ENCODE results near the gene SORBS1. TPM values are rescaled to one million over a fixed set of nuclear protein-coding genes. Genes with fewer than 3 reads are reported as not detected.

SORBS1 gene
- polyA plus RNA-seq, 1 donor from 2014 or later: 39.5 TPM

DNA sequence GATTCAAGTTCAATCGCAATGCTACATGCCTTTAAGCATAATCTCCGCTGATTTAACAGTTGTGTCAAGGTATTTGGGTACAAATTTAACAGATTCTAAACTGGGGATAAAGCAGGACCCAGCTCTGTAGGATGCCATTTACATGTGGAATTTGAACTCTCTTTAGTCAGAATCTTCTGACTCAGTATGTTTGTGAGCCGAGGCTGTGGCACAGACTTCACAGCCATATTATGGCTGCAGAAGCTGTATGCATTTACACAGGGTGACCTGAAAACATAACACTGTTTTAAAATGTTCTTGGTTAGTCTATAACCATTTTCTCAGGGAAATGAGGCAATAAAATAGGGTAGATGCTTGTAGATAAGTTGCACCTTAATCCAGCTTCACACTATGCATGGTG is 279.1 kb downstream of the SORBS1 start:
- H3F3A ChIP-seq (ENCODE audit: insufficient read depth, low read length, poor library complexity, severe bottlenecking): no peaks in the 10 kb centered on the region
- no peak overlapping the region for H3K4me2 ChIP-seq (ENCODE audit: low read length)
- H2AFZ ChIP-seq (ENCODE audit: low read depth, low read length): no peak overlapping the region
- H3K9ac ChIP-seq (ENCODE audit: low read length): no peak overlapping the region
- no peaks in the 10 kb centered on the region for H3K27me3 ChIP-seq (ENCODE audit: insufficient read depth, low read depth, low read length)
- no peaks in the 10 kb centered on the region for H4K20me1 ChIP-seq (ENCODE audit: insufficient read depth)
- no peaks in the 10 kb centered on the region for H3K9me3 ChIP-seq (ENCODE audit: low read length)
- no peaks in the 10 kb centered on the region for H3K36me3 ChIP-seq (ENCODE audit: insufficient read depth, low read length)
- no peak overlapping the region for H3K27ac ChIP-seq (ENCODE audit: low read length)
- H3K9me2 ChIP-seq (ENCODE audit: insufficient read depth, low read length): no peaks in the 10 kb centered on the region
- H3K4me3 ChIP-seq (ENCODE audit: low read length): no peak overlapping the region
- TF ChIP-seq, protein P1, sequence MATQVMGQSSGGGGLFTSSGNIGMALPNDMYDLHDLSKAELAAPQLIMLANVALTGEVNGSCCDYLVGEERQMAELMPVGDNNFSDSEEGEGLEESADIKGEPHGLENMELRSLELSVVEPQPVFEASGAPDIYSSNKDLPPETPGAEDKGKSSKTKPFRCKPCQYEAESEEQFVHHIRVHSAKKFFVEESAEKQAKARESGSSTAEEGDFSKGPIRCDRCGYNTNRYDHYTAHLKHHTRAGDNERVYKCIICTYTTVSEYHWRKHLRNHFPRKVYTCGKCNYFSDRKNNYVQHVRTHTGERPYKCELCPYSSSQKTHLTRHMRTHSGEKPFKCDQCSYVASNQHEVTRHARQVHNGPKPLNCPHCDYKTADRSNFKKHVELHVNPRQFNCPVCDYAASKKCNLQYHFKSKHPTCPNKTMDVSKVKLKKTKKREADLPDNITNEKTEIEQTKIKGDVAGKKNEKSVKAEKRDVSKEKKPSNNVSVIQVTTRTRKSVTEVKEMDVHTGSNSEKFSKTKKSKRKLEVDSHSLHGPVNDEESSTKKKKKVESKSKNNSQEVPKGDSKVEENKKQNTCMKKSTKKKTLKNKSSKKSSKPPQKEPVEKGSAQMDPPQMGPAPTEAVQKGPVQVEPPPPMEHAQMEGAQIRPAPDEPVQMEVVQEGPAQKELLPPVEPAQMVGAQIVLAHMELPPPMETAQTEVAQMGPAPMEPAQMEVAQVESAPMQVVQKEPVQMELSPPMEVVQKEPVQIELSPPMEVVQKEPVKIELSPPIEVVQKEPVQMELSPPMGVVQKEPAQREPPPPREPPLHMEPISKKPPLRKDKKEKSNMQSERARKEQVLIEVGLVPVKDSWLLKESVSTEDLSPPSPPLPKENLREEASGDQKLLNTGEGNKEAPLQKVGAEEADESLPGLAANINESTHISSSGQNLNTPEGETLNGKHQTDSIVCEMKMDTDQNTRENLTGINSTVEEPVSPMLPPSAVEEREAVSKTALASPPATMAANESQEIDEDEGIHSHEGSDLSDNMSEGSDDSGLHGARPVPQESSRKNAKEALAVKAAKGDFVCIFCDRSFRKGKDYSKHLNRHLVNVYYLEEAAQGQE (IDR thresholded peaks at IDR 0.05; ENCODE audit: borderline replicate concordance): no peak
- TF ChIP-seq SMC3 (conservative IDR thresholded peaks at IDR 0.05; ENCODE audit: poor library complexity) (no peak), EZH2 (IDR thresholded peaks at IDR 0.05; ENCODE audit: borderline replicate concordance, insufficient read depth, low read length, poor library complexity, severe bottlenecking) (no peak), POLR2AphosphoS5 (IDR thresholded peaks at IDR 0.05) (no peak), MXI1 (conservative IDR thresholded peaks at IDR 0.05; ENCODE audit: poor library complexity, severe bottlenecking) (no peak), TAF1 (IDR thresholded peaks at IDR 0.05; ENCODE audit: low read depth) (no peak), EP300 (conservative IDR thresholded peaks at IDR 0.05; ENCODE audit: poor library complexity, severe bottlenecking) (no peak), RAD21 (conservative IDR thresholded peaks at IDR 0.05) (no peak)
- TF ChIP-seq, protein P2, sequence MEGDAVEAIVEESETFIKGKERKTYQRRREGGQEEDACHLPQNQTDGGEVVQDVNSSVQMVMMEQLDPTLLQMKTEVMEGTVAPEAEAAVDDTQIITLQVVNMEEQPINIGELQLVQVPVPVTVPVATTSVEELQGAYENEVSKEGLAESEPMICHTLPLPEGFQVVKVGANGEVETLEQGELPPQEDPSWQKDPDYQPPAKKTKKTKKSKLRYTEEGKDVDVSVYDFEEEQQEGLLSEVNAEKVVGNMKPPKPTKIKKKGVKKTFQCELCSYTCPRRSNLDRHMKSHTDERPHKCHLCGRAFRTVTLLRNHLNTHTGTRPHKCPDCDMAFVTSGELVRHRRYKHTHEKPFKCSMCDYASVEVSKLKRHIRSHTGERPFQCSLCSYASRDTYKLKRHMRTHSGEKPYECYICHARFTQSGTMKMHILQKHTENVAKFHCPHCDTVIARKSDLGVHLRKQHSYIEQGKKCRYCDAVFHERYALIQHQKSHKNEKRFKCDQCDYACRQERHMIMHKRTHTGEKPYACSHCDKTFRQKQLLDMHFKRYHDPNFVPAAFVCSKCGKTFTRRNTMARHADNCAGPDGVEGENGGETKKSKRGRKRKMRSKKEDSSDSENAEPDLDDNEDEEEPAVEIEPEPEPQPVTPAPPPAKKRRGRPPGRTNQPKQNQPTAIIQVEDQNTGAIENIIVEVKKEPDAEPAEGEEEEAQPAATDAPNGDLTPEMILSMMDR (IDR thresholded peaks at IDR 0.05; ENCODE audit: poor library complexity, severe bottlenecking): no peak
- H3K79me2 ChIP-seq (replicated peaks; ENCODE audit: insufficient read depth, low read length): no peaks in the 10 kb centered on the region

DNA sequence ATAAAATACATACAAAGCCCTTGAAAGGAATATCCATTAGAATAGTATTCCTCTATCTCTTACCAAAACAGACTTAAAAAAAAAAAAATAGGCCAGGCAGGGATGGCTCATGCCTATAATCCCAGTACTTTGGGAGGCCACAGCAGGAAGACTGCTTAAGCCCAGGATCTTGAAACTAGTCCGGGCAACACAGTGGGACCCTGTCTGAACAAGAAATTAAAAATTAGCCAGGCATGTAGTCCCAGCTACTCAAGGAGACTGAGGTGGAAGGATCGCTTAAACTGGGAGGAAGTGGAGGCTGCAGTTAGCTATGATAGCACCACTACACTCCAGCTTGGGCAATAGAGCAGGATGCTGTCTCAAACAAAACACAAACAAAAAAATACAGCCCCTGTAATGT is 280.0 kb downstream of the SORBS1 start:
- Histone ChIP-seq H3K27me3 (ENCODE audit: insufficient read depth, low read depth, low read length) (no peaks in the 10 kb centered on the region), H3K9me3 (ENCODE audit: low read length) (no peaks in the 10 kb centered on the region), H3K4me2 (ENCODE audit: low read length) (no peak overlapping the region), H3K36me3 (ENCODE audit: insufficient read depth, low read length) (no peaks in the 10 kb centered on the region), H3K27ac (ENCODE audit: low read length) (no peak overlapping the region), H3F3A (ENCODE audit: insufficient read depth, low read length, poor library complexity, severe bottlenecking) (no peaks in the 10 kb centered on the region), H3K9me2 (ENCODE audit: insufficient read depth, low read length) (no peaks in the 10 kb centered on the region), H3K9ac (ENCODE audit: low read length) (no peak overlapping the region), H3K79me2 (replicated peaks; ENCODE audit: insufficient read depth, low read length) (no peaks in the 10 kb centered on the region), H3K4me3 (ENCODE audit: low read length) (no peak overlapping the region), H4K20me1 (ENCODE audit: insufficient read depth) (no peaks in the 10 kb centered on the region), H2AFZ (ENCODE audit: low read depth, low read length) (no peak overlapping the region)
- TF ChIP-seq, protein P1 (IDR thresholded peaks at IDR 0.05; ENCODE audit: borderline replicate concordance): no peak
- no peak for TF ChIP-seq EP300 (conservative IDR thresholded peaks at IDR 0.05; ENCODE audit: poor library complexity, severe bottlenecking)
- TF ChIP-seq POLR2AphosphoS5 (IDR thresholded peaks at IDR 0.05): no peak
- no peak for TF ChIP-seq MXI1 (conservative IDR thresholded peaks at IDR 0.05; ENCODE audit: poor library complexity, severe bottlenecking)
- no peak for TF ChIP-seq SMC3 (conservative IDR thresholded peaks at IDR 0.05; ENCODE audit: poor library complexity)
- TF ChIP-seq TAF1 (IDR thresholded peaks at IDR 0.05; ENCODE audit: low read depth): no peak
- TF ChIP-seq EZH2 (IDR thresholded peaks at IDR 0.05; ENCODE audit: borderline replicate concordance, insufficient read depth, low read length, poor library complexity, severe bottlenecking): no peak
- no peak for TF ChIP-seq RAD21 (conservative IDR thresholded peaks at IDR 0.05)
- TF ChIP-seq, protein P2 (IDR thresholded peaks at IDR 0.05; ENCODE audit: poor library complexity, severe bottlenecking): no peak

Data from neural cell (in vitro differentiated cells).